ENCODE results near the gene ALDH3A1. TPM values are rescaled to one million over a fixed set of nuclear protein-coding genes. Genes with fewer than 3 reads are reported as not detected.

The ALDH3A1 gene
- total and polyA plus RNA-seq, 2 experiments from 2014 or later: 0.17 to 0.21 TPM

GRCh38 chr17:19773534-19773933, 25.4 kb upstream of the ALDH3A1 start:
- no peak overlapping the region for H3K27ac Mint-ChIP-seq
- H3K4me3 Mint-ChIP-seq: no peak overlapping the region
- no peak overlapping the region for H3K4me2 ChIP-seq
- peaks cover 5% of the 10 kb centered on the region for H3K27me3 Mint-ChIP-seq (ENCODE audit: insufficient read depth, low read depth, poor library complexity)
- H3K27me3 ChIP-seq (ENCODE audit: insufficient read depth): no peaks in the 10 kb centered on the region
- no peaks in the 10 kb centered on the region for H3K9me2 ChIP-seq (ENCODE audit: insufficient read depth)
- H3K79me2 ChIP-seq (replicated peaks; ENCODE audit: insufficient read depth): no peaks in the 10 kb centered on the region
- ATAC-seq (peak; percentile 62), DNase-seq (ENCODE audit: low spot score) (no peak)
- H3K4me1 Mint-ChIP-seq: no peaks in the 10 kb centered on the region
- no peak overlapping the region for H3K4me3 ChIP-seq
- 0 out of 4 replicates have a peak, but pooled peaks of 1 of the 2 experiments have one; percentile 10 for TF ChIP-seq CTCF (conservative IDR thresholded peaks at IDR 0.05; ENCODE audit: low read depth in 2 of 2)
- TF ChIP-seq POLR2AphosphoS5 (IDR thresholded peaks at IDR 0.05; ENCODE audit: low read depth): no peak
- no peaks in the 10 kb centered on the region for H3F3A ChIP-seq (replicated peaks; ENCODE audit: low read depth)
- H3K36me3 Mint-ChIP-seq (ENCODE audit: low read depth): no peaks in the 10 kb centered on the region
- H3K4me1 ChIP-seq (ENCODE audit: insufficient read depth): no peaks in the 10 kb centered on the region
- H3K36me3 ChIP-seq (ENCODE audit: insufficient read depth): no peaks in the 10 kb centered on the region
- no peak overlapping the region for H3K27ac ChIP-seq (ENCODE audit: low read depth)
- no peak overlapping the region for H2AFZ ChIP-seq
- H4K20me1 ChIP-seq (replicated peaks; ENCODE audit: insufficient read depth): no peaks in the 10 kb centered on the region
- H3K9me3 Mint-ChIP-seq: no peaks in the 10 kb centered on the region

GRCh38 chr17:19771971-19772630, 24.0 kb upstream of the ALDH3A1 start:
- Mint-ChIP-seq H3K27ac (no peak overlapping the region), H3K4me1 (no peaks in the 10 kb centered on the region), H3K4me3 (no peak overlapping the region), H3K27me3 (ENCODE audit: insufficient read depth, low read depth, poor library complexity) (peaks cover 5% of the 10 kb centered on the region), H3K9me3 (no peaks in the 10 kb centered on the region), H3K36me3 (ENCODE audit: low read depth) (no peaks in the 10 kb centered on the region)
- H3K4me3 ChIP-seq: no peak overlapping the region
- H3K9me2 ChIP-seq (ENCODE audit: insufficient read depth): no peaks in the 10 kb centered on the region
- H3K79me2 ChIP-seq (replicated peaks; ENCODE audit: insufficient read depth): no peaks in the 10 kb centered on the region
- H2AFZ ChIP-seq: no peak overlapping the region
- H3F3A ChIP-seq (replicated peaks; ENCODE audit: low read depth): no peaks in the 10 kb centered on the region
- ATAC-seq (no peak), DNase-seq (ENCODE audit: low spot score) (no peak)
- H3K4me1 ChIP-seq (ENCODE audit: insufficient read depth): no peaks in the 10 kb centered on the region
- H4K20me1 ChIP-seq (replicated peaks; ENCODE audit: insufficient read depth): no peaks in the 10 kb centered on the region
- no peaks in the 10 kb centered on the region for H3K36me3 ChIP-seq (ENCODE audit: insufficient read depth)
- H3K27ac ChIP-seq (ENCODE audit: low read depth): no peak overlapping the region
- no peak for TF ChIP-seq CREB1 (CRISPR knock-in tag; IDR thresholded peaks at IDR 0.05; ENCODE audit: low read depth)
- no peaks in the 10 kb centered on the region for H3K27me3 ChIP-seq (ENCODE audit: insufficient read depth)
- no peak overlapping the region for H3K4me2 ChIP-seq

GRCh38 chr17:19770985-19771735, 23.1 kb upstream of the ALDH3A1 start:
- no peaks in the 10 kb centered on the region for H3K4me1 ChIP-seq (ENCODE audit: insufficient read depth)
- Mint-ChIP-seq H3K27me3 (ENCODE audit: insufficient read depth, low read depth, poor library complexity) (peaks cover 5% of the 10 kb centered on the region), H3K36me3 (ENCODE audit: low read depth) (no peaks in the 10 kb centered on the region), H3K4me1 (no peaks in the 10 kb centered on the region), H3K27ac (no peak overlapping the region), H3K4me3 (no peak overlapping the region), H3K9me3 (no peaks in the 10 kb centered on the region)
- H2AFZ ChIP-seq: no peak overlapping the region
- H3K36me3 ChIP-seq (ENCODE audit: insufficient read depth): no peaks in the 10 kb centered on the region
- no peak overlapping the region for H3K4me2 ChIP-seq
- H3K9me2 ChIP-seq (ENCODE audit: insufficient read depth): no peaks in the 10 kb centered on the region
- H3K79me2 ChIP-seq (replicated peaks; ENCODE audit: insufficient read depth): no peaks in the 10 kb centered on the region
- ATAC-seq: no peak
- H3K27me3 ChIP-seq (ENCODE audit: insufficient read depth): no peaks in the 10 kb centered on the region
- H4K20me1 ChIP-seq (replicated peaks; ENCODE audit: insufficient read depth): no peaks in the 10 kb centered on the region
- no peak for DNase-seq (ENCODE audit: low spot score)
- H3F3A ChIP-seq (replicated peaks; ENCODE audit: low read depth): no peaks in the 10 kb centered on the region
- no peak overlapping the region for H3K4me3 ChIP-seq
- H3K27ac ChIP-seq (ENCODE audit: low read depth): no peak overlapping the region
- TF ChIP-seq POLR2AphosphoS5 (IDR thresholded peaks at IDR 0.05; ENCODE audit: low read depth) (no peak), EZH2phosphoT487 (IDR thresholded peaks at IDR 0.05; ENCODE audit: unreplicated experiment) (no peak), ZNF331 (CRISPR knock-in tag; IDR thresholded peaks at IDR 0.05; ENCODE audit: low read depth) (no peak), ZNF114 (CRISPR knock-in tag; IDR thresholded peaks at IDR 0.05) (no peak), ZNF462 (CRISPR knock-in tag; IDR thresholded peaks at IDR 0.05) (no peak)
